NCI-H128 (cell line): ENCODE measurements around the gene PDZK1IP1.

ENCODE experiments used
- DNase-seq: peaks from one replicate; lab custom pipeline; 2025; ENCODE audit not compliant: unreplicated experiment; lab: John Stamatoyannopoulos, UW

The PDZK1IP1 gene

GRCh38 chr1:47189844-47190508 is at the start of gene PDZK1IP1:
Gene PDZK1IP1, minus strand, starts transcription at chr1:47190036. Its CDS starts 104 bp downstream, at chr1:47189932.
- DNase-seq, result no peak

GRCh38 chr1:47238935-47239592 is 49.2 kb upstream of the PDZK1IP1 start:
- no peak for DNase-seq

- DNase-seq, result no peak
Observed at GRCh38 chr1:47235806-47236205, 46.0 kb upstream of the PDZK1IP1 start.

- no peak for DNase-seq
Observed at GRCh38 chr1:47235241-47235681, 45.4 kb upstream of the PDZK1IP1 start.

- no peak for DNase-seq
Observed at GRCh38 chr1:47233186-47233585, 43.4 kb upstream of the PDZK1IP1 start.

- no peak for DNase-seq
Observed at GRCh38 chr1:47232187-47232874, 42.5 kb upstream of the PDZK1IP1 start, which contains the start of gene TAL1. Gene TAL1, minus strand, starts transcription at chr1:47232225. Its CDS starts 6,337 bp downstream, at chr1:47225888.

- DNase-seq, result no peak
Observed at GRCh38 chr1:47231301-47232186, 41.7 kb upstream of the PDZK1IP1 start.

- no peak for DNase-seq
Observed at GRCh38 chr1:47230692-47231300, 41.0 kb upstream of the PDZK1IP1 start.

- DNase-seq, result no peak
Observed at GRCh38 chr1:47229886-47230691, 40.3 kb upstream of the PDZK1IP1 start.

GRCh38 chr1:47229031-47229885 is 39.4 kb upstream of the PDZK1IP1 start:
- DNase-seq, result no peak

- DNase-seq, result no peak
Observed at GRCh38 chr1:47228644-47229030, 38.8 kb upstream of the PDZK1IP1 start.

- no peak for DNase-seq
Observed at GRCh38 chr1:47227341-47228232, 37.8 kb upstream of the PDZK1IP1 start.

- DNase-seq, result no peak
Observed at GRCh38 chr1:47226839-47227215, 37.0 kb upstream of the PDZK1IP1 start.

- DNase-seq, result no peak
Observed at GRCh38 chr1:47226121-47226838, 36.4 kb upstream of the PDZK1IP1 start.

- no peak for DNase-seq
Observed at GRCh38 chr1:47225430-47226100, 35.7 kb upstream of the PDZK1IP1 start.

GRCh38 chr1:47224676-47225399 is 35.0 kb upstream of the PDZK1IP1 start:
- no peak for DNase-seq
